ENCODE data around the gene C4orf46. TPM values are rescaled to one million over a fixed set of nuclear protein-coding genes. Genes with fewer than 3 reads are reported as not detected.

Gene C4orf46
- total and polyA plus RNA-seq, 2 of the 4 experiments (the other 2 are of a cell fraction) = 8.1 to 10.0 TPM

DNA sequence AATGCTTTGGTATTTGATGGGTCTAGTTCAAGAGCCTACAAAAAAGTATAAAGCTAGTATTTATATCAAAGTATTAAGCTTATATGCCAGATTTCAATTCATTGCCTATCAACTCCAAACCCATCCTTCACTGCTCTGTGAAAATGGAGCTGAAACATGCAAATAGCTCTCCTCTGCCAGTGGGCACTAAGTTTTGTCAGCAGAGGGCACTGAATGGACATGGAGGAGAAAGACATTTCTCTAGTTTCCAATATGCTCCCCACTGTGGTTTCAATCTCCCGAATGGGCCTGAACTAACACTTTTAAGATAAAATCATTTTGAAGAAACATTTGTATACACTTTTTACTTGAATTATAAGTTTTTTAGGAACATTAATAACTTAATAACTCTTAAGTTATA is 39.1 kb upstream of the C4orf46 start:
- POLR2A ChIA-PET (ENCODE audit: unreplicated experiment) = no interaction called here
- Histone ChIP-seq H4K5ac (ENCODE audit: low read depth, low read length) (no peak overlapping the region), H2BK120ac (ENCODE audit: low read depth, low read length) (no peak overlapping the region), H2AK5ac (ENCODE audit: low read depth, low read length) (no peak overlapping the region), H3K27me3 (ENCODE audit: control insufficient read depth, insufficient read depth, low read length) (no peaks in the 10 kb centered on the region), H4K8ac (ENCODE audit: low read depth in 2 of 2, low read length in 2 of 2) (no peak overlapping the region), H3K4me1 (ENCODE audit: control insufficient read depth, insufficient read depth, low read length) (no peaks in the 10 kb centered on the region), H3K56ac (ENCODE audit: extremely low read depth, insufficient read depth, low read length) (no peak overlapping the region), H3K9me1 (ENCODE audit: insufficient read depth, low read length) (peaks cover 3% of the 10 kb centered on the region; the same call in 1 of the 2 replicates), H3K27ac (ENCODE audit: insufficient read depth, low read length) (no peak overlapping the region), H2AFZ (replicated peaks; ENCODE audit: low read length, poor library complexity) (no peak overlapping the region), H3K18ac (ENCODE audit: low read depth, low read length) (no peak overlapping the region), H3K23ac (ENCODE audit: low read depth, low read length) (no peak overlapping the region), H3K4ac (ENCODE audit: low read depth, low read length) (no peak overlapping the region), H3K9me3 (ENCODE audit: control insufficient read depth, insufficient read depth, low read length) (no peaks in the 10 kb centered on the region), H2BK15ac (ENCODE audit: low read depth, low read length) (no peak overlapping the region), H3K9ac (ENCODE audit: low read depth, low read length) (no peak overlapping the region), H2BK20ac (ENCODE audit: low read depth, low read length) (no peak overlapping the region), H3K36me3 (ENCODE audit: control insufficient read depth, insufficient read depth, low read length) (peaks cover 30% of the 10 kb centered on the region), H4K91ac (ENCODE audit: insufficient read depth, low read depth, low read length) (no peak overlapping the region), H3K4me3 (ENCODE audit: insufficient read depth, low read depth, low read length) (no peak overlapping the region), H2BK5ac (ENCODE audit: low read depth, low read length, poor library complexity, severe bottlenecking) (no peak overlapping the region), H3K4me2 (ENCODE audit: low read depth, low read length) (no peak overlapping the region), H4K20me1 (ENCODE audit: insufficient read depth, low read length) (no peaks in the 10 kb centered on the region), H3K14ac (replicated peaks; ENCODE audit: low read depth, low read length) (no peak overlapping the region), H3K79me1 (ENCODE audit: low read depth in 1 of 2, low read length in 2 of 2) (no peaks in the 10 kb centered on the region), H2AK9ac (replicated peaks; ENCODE audit: low read depth, low read length, poor library complexity) (no peak overlapping the region)
- no CpG with 5 or more reads among the region's 1 CpG for WGBS, 2 experiments (ENCODE audit: extremely low coverage in 2 of 2, insufficient read length in 1 of 2)
- in situ Hi-C loops (cut with MboI; ENCODE audit: low sequenced_read_pairs) = no loop called here
- DNase-seq (peak; percentile 8), ATAC-seq (ENCODE audit: low read depth) (no peak; the same call in 1 of the 2 replicates)
- TF ChIP-seq USF2 (IDR thresholded peaks at IDR 0.05; ENCODE audit: low read depth, low read length) (no peak), RFX5 (IDR thresholded peaks at IDR 0.05; ENCODE audit: low read depth, low read length) (no peak), RAD21 (IDR thresholded peaks at IDR 0.05; ENCODE audit: low read length) (peak; percentile 42; the same call in 1 of the 2 replicates), MAZ (IDR thresholded peaks at IDR 0.05; ENCODE audit: borderline replicate concordance, low read depth, low read length) (no peak), CTCF (conservative IDR thresholded peaks at IDR 0.05; ENCODE audit: low read depth, low read length) (peak; percentile 43), MAFK (IDR thresholded peaks at IDR 0.05; ENCODE audit: low read depth, low read length) (no peak), SMC3 (IDR thresholded peaks at IDR 0.05; ENCODE audit: low read depth, low read length) (peak; percentile 30; the same call in 1 of the 2 replicates), BHLHE40 (IDR thresholded peaks at IDR 0.05; ENCODE audit: low read depth, low read length) (no peak)
- CTCF ChIA-PET = interaction anchor here (0.6 to 1.2 kb wide), 5 partner anchors 13 to 142 kb away, joined by 3 to 7 read pairs (median 3); no protein-coding TSS in a partner anchor
- intact Hi-C loops (cut with micrococcal nuclease) = no loop called here
- no TSS peak for BruUV-seq (replicated peaks)
- dilution Hi-C loops (cut with HindIII; ENCODE audit: low sequenced_read_pairs, unreplicated experiment) = no loop called here
